Activated naive CD4-positive, alpha-beta T cell treated with anti-CD3 and anti-CD28 coated beads, Interleukin-2, amount 50 U/mL, for 16 hours (primary cell): Measurements from ENCODE around the gene SYTL2.
A peak's percentile ranks its signal among the peaks of the same experiment; 100 is the strongest.
"Not testable (repeated sequence)": the region's sequence is repeated elsewhere in the genome, so short reads cannot be mapped to it uniquely, and the experiment has no call there.

ENCODE experiments used
- DNase-seq: peaks from one replicate; pipeline ENCODE4 v3.0.0-alpha.2; 2020

Gene SYTL2

DNA sequence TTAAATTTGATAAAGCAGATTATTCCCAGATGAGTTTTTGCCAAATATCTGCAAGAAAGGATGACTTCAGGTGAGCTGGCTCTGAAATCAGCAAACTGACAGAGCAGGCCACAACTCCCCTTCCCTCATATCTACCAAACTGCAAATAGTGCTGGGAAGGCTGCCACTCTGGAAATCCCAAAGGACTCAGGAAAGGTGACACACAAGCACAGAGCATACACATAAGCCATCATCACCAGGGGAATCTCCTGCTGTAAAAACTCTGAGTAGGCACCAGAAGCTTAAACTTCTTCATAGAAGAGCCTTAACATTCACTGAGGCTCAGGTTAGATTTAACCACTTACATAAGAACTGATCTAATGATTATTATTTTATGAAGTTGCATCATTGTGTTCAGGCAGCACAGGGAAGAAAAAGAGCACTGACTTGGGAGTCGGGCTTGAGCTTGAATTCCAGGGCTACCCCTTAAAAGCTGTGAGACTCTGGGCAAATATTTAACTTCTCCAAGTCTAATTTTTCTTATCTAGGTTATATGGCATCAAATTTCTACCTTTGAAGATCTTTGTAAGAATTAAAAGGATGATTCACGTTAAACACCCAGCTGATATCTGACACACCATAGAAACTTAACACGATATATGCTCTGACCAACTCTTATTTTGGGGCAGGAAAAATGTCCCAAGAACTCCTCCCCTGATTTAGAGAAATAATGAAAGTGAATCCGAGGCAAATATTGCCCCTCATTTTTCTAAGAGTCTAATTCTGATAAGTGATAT, 15.0 kb downstream of the SYTL2 start:
- DNase-seq: no peak

DNA sequence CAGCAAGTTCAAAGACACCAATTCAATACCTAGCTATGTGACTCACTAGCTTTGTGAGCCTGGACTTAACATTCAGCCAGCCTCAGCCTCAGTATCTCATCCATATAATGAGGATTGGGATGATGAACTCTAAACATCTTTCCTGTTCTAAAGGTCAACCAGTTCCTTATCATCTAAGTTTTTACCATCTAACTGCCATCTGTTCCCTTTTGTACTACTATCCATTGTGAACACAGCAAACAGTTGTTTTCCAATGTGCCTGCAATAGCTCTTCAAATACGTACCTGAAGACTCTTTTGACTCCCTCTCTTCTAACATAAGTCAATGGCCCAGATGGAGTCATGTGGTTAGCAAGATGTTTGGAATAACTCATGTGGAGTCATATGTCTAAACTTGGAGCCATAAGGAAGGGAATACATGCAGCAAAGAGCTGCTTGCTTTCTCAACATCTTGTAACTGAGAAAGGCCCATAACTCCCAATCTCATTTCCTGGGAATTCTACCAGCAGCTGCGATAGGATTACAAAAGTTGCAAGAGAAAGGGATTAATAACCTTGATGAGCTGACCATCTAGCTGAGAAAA, 19.4 kb downstream of the SYTL2 start:
- no peak for DNase-seq

GRCh38 chr11:85787809-85788760, 22.9 kb downstream of the SYTL2 start:
- no peak for DNase-seq

- no peak for DNase-seq
Observed at GRCh38 chr11:85787168-85787567, 23.8 kb downstream of the SYTL2 start.

DNA sequence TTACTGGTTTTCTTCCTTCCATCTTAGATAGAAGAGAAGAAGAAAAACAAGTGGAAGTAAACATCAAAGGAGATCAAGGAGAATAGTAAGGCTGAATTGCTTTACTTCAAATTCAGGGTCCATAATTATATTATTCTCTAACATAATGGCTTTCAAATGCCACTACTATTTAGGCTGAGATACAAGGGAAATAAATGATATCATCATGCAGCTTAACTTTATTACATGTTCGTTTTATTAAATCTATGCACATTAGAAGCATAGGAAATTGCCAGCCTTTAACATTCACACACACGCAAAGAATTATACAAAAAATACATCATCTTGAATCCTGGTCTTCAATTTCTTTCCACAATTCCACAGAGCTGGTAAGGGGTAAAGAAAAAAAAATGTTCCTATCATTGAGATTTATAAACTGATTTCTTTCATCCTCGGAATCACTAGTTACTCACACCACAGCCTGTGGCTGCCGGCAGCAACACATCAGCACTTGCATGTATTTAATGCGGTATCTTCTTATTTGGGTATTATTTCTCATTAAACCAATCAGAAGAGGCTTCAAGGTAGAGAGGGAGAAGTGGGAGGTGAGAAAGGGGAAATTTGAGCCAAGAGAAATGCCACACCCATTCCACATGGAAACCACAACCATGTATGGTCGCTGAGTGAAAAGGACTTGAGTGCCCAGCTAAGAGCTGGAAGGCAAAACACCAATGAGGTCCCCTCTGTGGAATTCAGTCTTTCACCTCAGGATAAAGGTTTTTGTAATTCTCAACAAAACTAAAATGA, 26.3 kb downstream of the SYTL2 start:
- DNase-seq: no peak

DNA sequence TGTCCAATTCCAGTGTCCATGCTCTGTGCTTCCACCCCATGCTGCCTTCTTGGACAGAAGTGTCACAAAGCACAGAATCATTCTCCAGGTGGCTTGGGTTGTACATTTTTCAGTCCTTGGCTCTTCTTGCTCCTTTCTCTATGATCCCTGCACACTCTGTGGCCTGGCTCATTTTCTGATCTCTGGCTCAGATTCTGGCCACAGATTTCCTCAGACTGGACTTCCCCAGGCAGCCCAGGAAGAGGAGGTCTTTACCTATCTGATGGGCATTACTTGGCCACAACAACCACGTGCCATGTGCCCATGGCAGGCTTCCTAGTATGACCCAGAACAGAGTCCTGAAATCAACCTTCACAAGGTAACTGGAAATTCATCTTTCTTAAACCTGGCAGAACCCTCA, 27.2 kb downstream of the SYTL2 start:
- no peak for DNase-seq

- not testable (repeated sequence) for DNase-seq
Observed at GRCh38 chr11:85780780-85781517, 30.0 kb downstream of the SYTL2 start.

DNA sequence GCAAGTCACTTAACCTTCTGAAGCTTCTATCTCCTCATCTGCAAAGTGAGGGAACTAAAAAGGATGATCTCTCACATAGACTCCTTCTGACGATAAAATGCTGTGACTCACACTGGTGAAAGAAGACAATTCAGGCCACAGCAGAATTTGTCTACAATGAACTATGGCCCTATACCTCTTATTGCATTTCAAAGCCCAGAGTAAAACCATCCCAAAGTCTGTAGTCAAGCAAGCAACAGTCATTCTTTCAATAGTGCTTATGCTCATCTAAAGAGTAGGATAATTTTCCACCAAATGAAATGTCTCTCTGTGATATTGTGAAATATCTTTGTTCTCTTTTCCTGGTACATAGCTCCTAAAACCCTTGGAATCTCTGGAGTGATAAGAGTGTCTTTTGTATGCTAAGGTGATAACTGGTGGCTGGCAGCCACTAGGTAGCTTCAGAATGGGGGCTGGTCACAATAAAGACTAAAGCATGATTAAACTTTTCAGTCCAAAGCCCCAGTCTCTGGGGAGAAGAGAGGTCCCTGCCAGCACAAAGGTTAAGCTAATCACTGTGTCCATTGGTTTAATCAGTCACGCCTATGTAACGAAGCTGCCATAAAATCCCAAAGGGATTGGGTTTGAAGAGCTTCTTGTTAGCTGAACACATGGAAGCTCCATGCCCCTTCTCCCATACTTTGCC, 30.8 kb downstream of the SYTL2 start:
- no peak for DNase-seq

DNA sequence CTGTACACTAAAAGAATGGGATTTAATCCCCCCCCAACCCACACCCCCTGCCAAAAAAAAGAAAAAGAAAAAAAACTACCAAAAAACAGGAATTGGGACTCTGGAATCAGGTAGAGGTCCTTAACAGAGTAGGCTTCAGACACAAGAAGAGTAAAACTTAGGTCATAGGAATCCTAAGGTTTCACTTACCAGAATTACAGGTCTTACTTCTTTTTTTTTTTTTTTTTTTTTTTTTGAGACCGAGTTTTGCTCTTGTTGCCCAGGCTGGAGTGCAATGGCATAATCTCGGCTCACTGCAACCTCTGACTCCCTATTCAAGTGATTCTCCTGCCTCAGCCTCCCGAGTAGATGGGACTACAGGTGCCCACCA, 33.4 kb downstream of the SYTL2 start:
- not testable (repeated sequence) for DNase-seq

GRCh38 chr11:85776951-85777602, 33.9 kb downstream of the SYTL2 start:
- DNase-seq: no peak

DNA sequence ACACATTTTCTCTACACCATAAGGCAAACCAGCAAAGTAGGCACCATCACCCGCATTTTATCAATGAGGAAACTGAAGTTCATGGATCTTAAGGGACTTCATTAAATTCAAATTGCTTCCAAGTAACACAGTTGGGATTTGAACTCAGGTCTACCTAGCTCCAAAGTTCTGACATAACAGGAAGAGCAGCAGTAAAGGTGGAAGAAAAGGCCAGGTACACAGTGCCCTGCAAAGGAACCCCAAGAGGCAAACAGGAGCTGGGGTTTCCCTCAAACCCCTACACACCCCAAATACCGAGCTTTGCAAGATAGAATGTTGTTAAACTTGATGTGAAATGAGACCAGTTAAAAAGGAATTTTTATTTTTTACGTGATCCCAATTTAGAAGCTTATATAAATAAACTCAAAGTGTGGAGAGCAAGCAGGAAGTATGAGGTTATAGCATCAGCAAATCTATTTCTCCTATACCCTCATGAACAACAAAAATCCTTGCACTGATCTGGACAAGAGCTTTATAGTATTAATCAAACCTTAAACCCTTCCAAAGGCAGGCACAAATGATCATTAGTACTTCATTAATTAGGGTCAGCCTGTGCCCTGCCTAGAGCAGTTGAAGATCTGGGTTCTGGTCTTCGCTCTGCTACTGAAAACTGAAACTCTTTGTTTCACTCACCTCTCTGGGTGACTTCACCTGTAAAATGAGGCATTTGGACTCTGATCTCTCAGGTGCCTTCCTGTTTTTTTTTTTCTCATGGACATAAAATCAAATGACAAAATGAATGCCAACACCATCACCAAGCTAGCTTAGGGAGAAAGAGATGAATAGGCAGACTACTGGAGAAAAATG, 36.5 kb downstream of the SYTL2 start:
- no peak for DNase-seq

- DNase-seq: no peak
Observed at GRCh38 chr11:85772695-85773094, 38.2 kb downstream of the SYTL2 start.

GRCh38 chr11:85771568-85771967, 39.4 kb downstream of the SYTL2 start:
- DNase-seq: no peak

DNA sequence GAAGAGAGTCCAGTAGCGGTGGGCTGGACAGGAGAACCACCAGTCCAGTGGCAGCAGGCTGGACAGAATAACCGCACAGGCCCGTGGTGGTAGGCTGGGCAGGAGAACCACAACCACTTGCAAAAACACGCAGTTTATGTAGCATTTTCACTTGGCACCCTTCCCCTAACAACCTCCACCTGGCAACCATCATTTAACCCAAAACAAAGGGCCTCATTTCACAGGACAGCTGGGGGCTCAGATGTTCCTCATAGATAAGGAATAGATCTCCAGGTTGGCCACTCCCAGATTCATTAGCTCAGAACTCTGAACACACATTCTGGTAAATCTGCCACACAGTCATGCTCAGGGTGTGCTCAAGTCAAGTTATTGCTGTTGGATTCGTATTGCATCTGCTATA, 41.2 kb downstream of the SYTL2 start:
- DNase-seq: no peak

- peak; percentile 19 for DNase-seq
Observed at GRCh38 chr11:85768473-85769146, 42.3 kb downstream of the SYTL2 start.

DNA sequence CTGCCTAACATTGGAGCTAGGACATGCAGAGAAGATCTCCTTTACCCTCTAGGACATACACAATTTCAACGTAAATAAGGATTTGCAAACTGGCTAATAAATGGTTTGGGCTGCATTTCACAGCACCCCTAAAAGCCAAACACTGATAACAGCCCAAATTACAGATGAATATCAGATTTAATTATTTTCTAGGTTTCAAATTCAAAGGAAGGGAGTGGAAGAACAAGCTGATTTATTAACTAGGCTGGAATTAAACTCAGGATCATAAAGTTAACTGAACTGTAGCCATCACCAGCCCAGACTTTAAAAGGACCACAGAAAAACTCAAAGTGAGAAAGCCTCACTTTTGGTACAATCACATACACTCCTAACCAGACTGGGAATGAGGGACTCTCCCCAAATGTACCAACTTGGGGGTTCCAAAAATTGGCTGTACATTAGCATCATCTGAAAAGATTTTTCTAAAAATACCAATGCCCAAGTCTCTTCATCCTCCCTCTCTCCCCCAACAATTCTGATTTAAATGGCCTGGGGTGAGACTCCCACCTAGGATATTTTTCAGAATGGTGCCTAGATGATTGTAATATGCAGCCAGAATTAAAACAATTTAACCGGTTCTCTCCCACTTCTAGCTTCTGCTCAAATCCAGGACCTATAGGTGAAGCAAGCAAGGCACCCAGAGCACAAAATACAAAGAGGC, 43.5 kb downstream of the SYTL2 start:
- no peak for DNase-seq

DNA sequence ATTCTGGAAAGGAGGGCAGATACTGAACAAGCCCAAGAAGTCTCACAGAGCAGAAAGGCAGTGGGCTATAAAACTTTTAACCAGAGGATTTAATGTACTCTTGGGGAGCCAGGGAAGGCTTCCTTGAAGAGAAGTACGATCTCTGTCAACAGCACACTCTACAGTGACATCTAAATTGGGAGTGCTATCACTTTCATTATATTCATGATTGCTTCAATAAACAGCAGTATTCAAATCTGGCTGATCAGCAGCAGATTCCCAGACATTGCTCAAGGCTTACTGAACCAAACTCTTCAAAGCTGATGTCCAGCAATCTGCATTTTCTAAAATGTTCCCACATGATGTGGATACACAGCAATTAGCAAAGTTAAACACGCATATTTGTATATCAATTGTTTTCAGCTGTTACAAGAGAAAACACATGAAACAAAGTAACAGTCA, 44.2 kb downstream of the SYTL2 start:
- DNase-seq: no peak

- no peak for DNase-seq
Observed at GRCh38 chr11:85764796-85765195, 46.1 kb downstream of the SYTL2 start.

- no peak for DNase-seq
Observed at GRCh38 chr11:85762226-85762625, 48.7 kb downstream of the SYTL2 start.
